Chondrocyte (in vitro differentiated cells): ENCODE results near the gene GBX2. TPM values are rescaled to one million over a fixed set of nuclear protein-coding genes. Genes with fewer than 3 reads are reported as not detected.

ENCODE experiments used
- DNase-seq: peaks from one replicate; pipeline ENCODE4 v3.0.0; 2021; ENCODE audit warnings: mixed read lengths, low spot score
- H3K27ac Mint-ChIP-seq: one replicate; pipeline ENCODE4 v1.8.0; 2021; ENCODE audit warnings: mild to moderate bottlenecking, moderate library complexity, mixed read lengths; ENCODE audit not compliant: unreplicated experiment
- H3K27me3 Mint-ChIP-seq: 2 replicates; pipeline ENCODE4 v1.8.0; 2021; ENCODE audit warnings: low read depth, mixed read lengths
- H3K36me3 Mint-ChIP-seq: 2 replicates; pipeline ENCODE4 v1.8.0; 2021; ENCODE audit warnings: low read depth, mixed read lengths
- H3K4me1 Mint-ChIP-seq: 2 replicates; pipeline ENCODE4 v1.8.0; 2021; ENCODE audit warnings: low read depth, mild to moderate bottlenecking, mixed read lengths
- H3K4me3 Mint-ChIP-seq: one replicate; pipeline ENCODE4 v1.8.0; 2021; ENCODE audit warnings: mild to moderate bottlenecking, moderate library complexity, mixed read lengths; ENCODE audit not compliant: unreplicated experiment
- H3K9me3 Mint-ChIP-seq: 2 replicates; pipeline ENCODE4 v1.8.0; 2021; ENCODE audit warnings: low read depth, mixed read lengths
- CTCF ChIP-seq: fragments of 200-600 bp; sonication (generic); IDR thresholded peaks from 2 replicates; pipeline ENCODE4 v1.5.0; 2021; ENCODE audit warnings: antibody characterized with exemption, mild to moderate bottlenecking, moderate library complexity
- total RNA-seq: library from RNA; stranded (reverse); gene quantifications from 3 replicates; pipeline ENCODE4 v1.2.1, GENCODE V29; 2021

Gene GBX2
- total RNA-seq, 1 donor from 2014 or later, result 16.7 TPM

DNA sequence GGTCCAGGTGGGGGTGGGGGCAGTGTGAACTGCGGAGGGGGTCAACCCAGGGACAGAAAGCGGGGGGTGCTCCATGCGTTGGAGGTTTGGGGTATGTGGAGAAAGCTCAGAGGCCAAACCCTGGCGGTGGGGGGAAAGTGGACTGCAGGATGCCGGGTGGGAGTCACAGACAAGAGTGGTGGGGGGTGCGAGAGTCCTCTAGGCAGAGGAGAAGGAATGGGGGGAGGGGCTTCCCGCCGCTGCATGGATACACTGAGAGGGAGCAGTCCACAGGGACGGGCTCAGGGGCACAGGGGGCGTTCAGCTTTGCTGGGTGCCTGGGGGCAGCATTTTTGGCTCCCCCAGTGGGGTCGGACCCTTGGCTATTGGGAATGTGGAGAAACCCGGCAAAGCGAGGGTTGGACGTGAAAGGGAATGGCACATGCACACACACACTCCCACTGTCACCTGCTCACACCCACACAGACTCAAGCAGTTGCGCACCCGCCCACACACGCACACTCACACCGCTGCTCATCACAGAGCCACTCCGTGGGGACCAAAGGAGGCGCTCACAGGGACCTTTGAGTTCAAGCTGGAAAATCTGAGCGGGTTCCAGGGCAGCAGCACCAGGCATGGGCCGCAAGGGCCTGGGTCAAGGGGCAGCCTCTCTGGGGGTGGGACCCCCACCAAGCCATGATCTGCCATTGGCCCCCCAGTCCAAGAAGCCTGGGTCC lies 7.7 kb downstream of the GBX2 start:
- no peak for TF ChIP-seq CTCF
- H3K4me3 Mint-ChIP-seq, result no peak overlapping the region
- DNase-seq, result no peak
- H3K36me3 Mint-ChIP-seq, result no peaks in the 10 kb centered on the region
- H3K27me3 Mint-ChIP-seq, result no peaks in the 10 kb centered on the region
- peaks cover 14% of the 10 kb centered on the region for H3K4me1 Mint-ChIP-seq
- H3K27ac Mint-ChIP-seq, result no peak overlapping the region
- no peaks in the 10 kb centered on the region for H3K9me3 Mint-ChIP-seq

DNA sequence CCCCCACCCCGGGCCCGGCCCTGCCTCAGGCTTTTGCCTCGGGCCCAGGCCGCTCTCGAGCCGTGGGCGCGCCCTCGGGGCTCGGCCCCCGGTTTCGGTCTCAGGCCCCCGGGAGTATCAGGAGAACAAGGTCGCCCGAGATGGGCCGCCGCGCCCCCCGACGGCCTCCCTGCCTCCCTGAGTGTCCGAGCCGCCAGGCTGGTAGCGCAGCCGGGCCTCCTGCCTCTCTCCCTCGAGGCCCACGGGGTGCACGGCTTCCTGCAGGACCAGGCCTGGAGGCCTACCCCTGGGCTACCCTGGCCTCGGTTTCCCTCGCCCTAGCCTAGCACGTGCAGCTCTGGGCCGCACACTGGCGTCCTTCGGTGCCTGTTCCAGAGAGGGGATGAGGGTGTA lies 8.4 kb downstream of the GBX2 start:
- no peak overlapping the region for H3K4me3 Mint-ChIP-seq
- peaks cover 6% of the 10 kb centered on the region for H3K4me1 Mint-ChIP-seq
- no peaks in the 10 kb centered on the region for H3K9me3 Mint-ChIP-seq
- H3K27ac Mint-ChIP-seq, result no peak overlapping the region
- no peaks in the 10 kb centered on the region for H3K27me3 Mint-ChIP-seq
- no peak for TF ChIP-seq CTCF
- H3K36me3 Mint-ChIP-seq, result no peaks in the 10 kb centered on the region
- no peak for DNase-seq

- no peak overlapping the region for H3K4me3 Mint-ChIP-seq
These were observed 9.0 kb downstream of the GBX2 start for GRCh38 chr2:236158969-236159777.

GRCh38 chr2:236157815-236158498 lies 10.2 kb downstream of the GBX2 start:
- no peak for DNase-seq
- H3K4me1 Mint-ChIP-seq, result peaks cover 4% of the 10 kb centered on the region
- H3K36me3 Mint-ChIP-seq, result peaks cover 5% of the 10 kb centered on the region
- TF ChIP-seq CTCF, result no peak
- H3K27me3 Mint-ChIP-seq, result no peaks in the 10 kb centered on the region
- no peak overlapping the region for H3K27ac Mint-ChIP-seq
- H3K4me3 Mint-ChIP-seq, result no peak overlapping the region
- peaks cover 6% of the 10 kb centered on the region for H3K9me3 Mint-ChIP-seq

More at GRCh38 chr2:236158969-236159777, 9.0 kb downstream of the GBX2 start:
- TF ChIP-seq CTCF, result no peak
- Mint-ChIP-seq H3K9me3 (no peaks in the 10 kb centered on the region), H3K27me3 (no peaks in the 10 kb centered on the region), H3K4me1 (peaks cover 4% of the 10 kb centered on the region), H3K27ac (no peak overlapping the region), H3K36me3 (peaks cover 1% of the 10 kb centered on the region)
- no peak for DNase-seq

DNA sequence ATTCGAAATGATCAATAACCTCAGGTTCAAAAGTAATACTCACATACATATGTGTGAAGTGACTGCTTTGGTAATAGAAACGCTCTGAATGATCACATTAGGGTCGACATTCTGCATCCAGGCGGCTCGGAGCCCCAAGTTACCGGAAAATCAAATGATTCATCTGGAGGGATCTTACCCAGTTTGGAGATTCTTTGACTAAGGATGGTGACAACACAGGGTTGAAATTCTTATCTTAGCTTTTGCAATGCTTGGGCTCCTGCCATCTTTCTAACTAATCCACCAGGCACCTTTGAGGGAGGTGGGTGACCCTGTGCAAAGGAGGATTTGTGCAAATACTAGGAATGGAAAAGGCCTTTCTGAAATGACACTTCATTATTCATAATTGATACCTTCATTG lies 10.8 kb downstream of the GBX2 start:
- no peak overlapping the region for H3K27ac Mint-ChIP-seq
- peaks cover 5% of the 10 kb centered on the region for H3K36me3 Mint-ChIP-seq
- no peak for DNase-seq
- TF ChIP-seq CTCF, result no peak
- peaks cover 10% of the 10 kb centered on the region for H3K9me3 Mint-ChIP-seq
- no peaks in the 10 kb centered on the region for H3K27me3 Mint-ChIP-seq
- no peaks in the 10 kb centered on the region for H3K4me1 Mint-ChIP-seq
- H3K4me3 Mint-ChIP-seq, result no peak overlapping the region
